ENCODE data around the gene HOMEZ.

DNA sequence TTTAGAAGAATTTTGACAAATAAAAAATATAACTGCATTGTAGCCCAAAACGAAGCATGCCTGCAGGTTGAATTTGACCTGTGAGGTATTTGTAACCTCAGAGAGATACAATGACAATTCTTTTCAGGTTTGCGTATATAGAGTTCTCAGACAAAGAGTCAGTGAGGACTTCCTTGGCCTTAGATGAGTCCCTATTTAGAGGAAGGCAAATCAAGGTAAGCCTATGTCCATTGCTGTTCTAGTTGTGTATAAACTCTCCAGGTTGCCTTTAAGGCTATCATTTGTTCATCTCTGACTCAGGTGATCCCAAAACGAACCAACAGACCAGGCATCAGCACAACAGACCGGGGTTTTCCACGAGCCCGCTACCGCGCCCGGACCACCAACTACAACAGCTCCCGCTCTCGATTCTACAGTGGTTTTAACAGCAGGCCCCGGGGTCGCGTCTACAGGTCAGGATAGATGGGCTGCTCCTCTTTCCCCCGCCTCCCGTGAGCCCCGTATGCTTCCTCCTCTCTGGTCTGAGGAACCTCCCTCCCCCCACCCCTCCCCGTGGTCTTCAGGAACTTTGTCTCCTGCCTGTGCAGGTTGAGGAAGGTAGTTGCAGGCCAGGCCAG is 38.0 kb upstream of the HOMEZ start:
- no peak for TF ChIP-seq EZH2 (IDR thresholded peaks at IDR 0.05)
- no peak for TF ChIP-seq POLR2AphosphoS5 (IDR thresholded peaks at IDR 0.05; ENCODE audit: borderline replicate concordance, low read depth, low read length)
